ENCODE results near the gene TMEM108. TPM values are rescaled to one million over a fixed set of nuclear protein-coding genes. Genes with fewer than 3 reads are reported as not detected.
"Not testable (repeated sequence)": the region's sequence is repeated elsewhere in the genome, so short reads cannot be mapped to it uniquely, and the experiment has no call there.

TMEM108 gene
- 3.1 and 4.3 TPM in 2 replicates for polyA plus RNA-seq (2013)

- H4K91ac ChIP-seq (ENCODE audit: low read depth, low read length), result no peak within 1 kb of the TSS
- no peak within 1 kb of the TSS for H2BK5ac ChIP-seq (ENCODE audit: low read depth, low read length, poor library complexity)
- peak; percentile 75 to 89 for DNase-seq
- no peak within 1 kb of the TSS for H3K18ac ChIP-seq (ENCODE audit: low read length)
- no peaks in the 10 kb centered on the region for H3K79me1 ChIP-seq (ENCODE audit: low read length)
- peak within 1 kb of the TSS; percentile 70 for H4K8ac ChIP-seq (ENCODE audit: low read depth, low read length)
- H3K4me1 ChIP-seq (ENCODE audit: control insufficient read depth in 1 of 2, insufficient read depth in 2 of 2, low read length in 2 of 2), result peaks cover 3 to 7% of the 10 kb centered on the region in 2 experiments
- no peak within 1 kb of the TSS for H3K27ac ChIP-seq (ENCODE audit: low read depth, low read length)
- no peak within 1 kb of the TSS for H4K12ac ChIP-seq (ENCODE audit: low read depth, low read length)
- H3K4me3 ChIP-seq (ENCODE audit: low read depth, low read length), result peak within 1 kb of the TSS; percentile 82
- no peak within 1 kb of the TSS for H3K23ac ChIP-seq (ENCODE audit: low read length)
- peak within 1 kb of the TSS; percentile 100 for H3K4me2 ChIP-seq (ENCODE audit: low read length)
- peak within 1 kb of the TSS; percentile 82 for H2AFZ ChIP-seq (ENCODE audit: insufficient read depth, low read length, poor library complexity)
- no peak within 1 kb of the TSS for H2BK12ac ChIP-seq (ENCODE audit: low read length)
- no CpG with 5 or more reads among the region's 57 CpGs for WGBS (ENCODE audit: extremely low coverage, insufficient coverage, insufficient read length)
- no peaks in the 10 kb centered on the region for H3K36me3 ChIP-seq (ENCODE audit: control insufficient read depth in 1 of 2, insufficient read depth in 2 of 2, low read length in 2 of 2)
- H2BK120ac ChIP-seq (ENCODE audit: insufficient read depth, low read length, poor library complexity), result no peak within 1 kb of the TSS
- peaks cover 3% of the 10 kb centered on the region for H3K27me3 ChIP-seq (ENCODE audit: insufficient read depth, low read length)
- peak within 1 kb of the TSS; percentile 29 for H3K14ac ChIP-seq (ENCODE audit: low read length)
- no peaks in the 10 kb centered on the region for H3K9me3 ChIP-seq (ENCODE audit: insufficient read depth, low read depth, low read length)
- peaks cover 2% of the 10 kb centered on the region for H3K79me2 ChIP-seq (ENCODE audit: control insufficient read depth, insufficient read depth, low read length, poor library complexity)
- H2AK5ac ChIP-seq (ENCODE audit: low read length), result no peak within 1 kb of the TSS
- no peak within 1 kb of the TSS for H3K4ac ChIP-seq (ENCODE audit: low read depth, low read length)
- H3K9ac ChIP-seq (ENCODE audit: low read length), result peak within 1 kb of the TSS; percentile 31
Observed at GRCh38 chr3:133038089-133038730, at the start of gene TMEM108. Gene TMEM108 (plus strand): TSS chr3:133038391.

GRCh38 chr3:132995971-132996370 lies 42.2 kb upstream of the TMEM108 start:
- H3K9ac ChIP-seq (ENCODE audit: low read length), result no peak overlapping the region
- no peak overlapping the region for H2BK5ac ChIP-seq (ENCODE audit: low read depth, low read length, poor library complexity)
- H4K8ac ChIP-seq (ENCODE audit: low read depth, low read length), result no peak overlapping the region
- no peak overlapping the region for H3K4ac ChIP-seq (ENCODE audit: low read depth, low read length)
- no peaks in the 10 kb centered on the region for H3K79me1 ChIP-seq (ENCODE audit: low read length)
- no peak overlapping the region for H3K4me3 ChIP-seq (ENCODE audit: low read depth, low read length)
- H3K14ac ChIP-seq (ENCODE audit: low read length), result no peak overlapping the region
- H3K9me3 ChIP-seq (ENCODE audit: insufficient read depth, low read depth, low read length), result no peaks in the 10 kb centered on the region
- H3K4me2 ChIP-seq (ENCODE audit: low read length), result no peak overlapping the region
- H4K12ac ChIP-seq (ENCODE audit: low read depth, low read length), result no peak overlapping the region
- H4K91ac ChIP-seq (ENCODE audit: low read depth, low read length), result no peak overlapping the region
- no peak for DNase-seq
- H3K23ac ChIP-seq (ENCODE audit: low read length), result no peak overlapping the region
- H3K18ac ChIP-seq (ENCODE audit: low read length), result no peak overlapping the region
- peaks cover 0 to 2% of the 10 kb centered on the region in 2 experiments for H3K4me1 ChIP-seq (ENCODE audit: control insufficient read depth in 1 of 2, insufficient read depth in 2 of 2, low read length in 2 of 2)
- H3K79me2 ChIP-seq (ENCODE audit: control insufficient read depth, insufficient read depth, low read length, poor library complexity), result no peaks in the 10 kb centered on the region
- no peak overlapping the region for H2AK5ac ChIP-seq (ENCODE audit: low read length)
- H3K27me3 ChIP-seq (ENCODE audit: insufficient read depth, low read length), result no peaks in the 10 kb centered on the region
- WGBS (ENCODE audit: extremely low coverage, insufficient coverage, insufficient read length), result no CpG with 5 or more reads among the region's 1 CpG
- H2BK12ac ChIP-seq (ENCODE audit: low read length), result no peak overlapping the region
- no peak overlapping the region for H2BK120ac ChIP-seq (ENCODE audit: insufficient read depth, low read length, poor library complexity)
- H3K27ac ChIP-seq (ENCODE audit: low read depth, low read length), result no peak overlapping the region
- no peak overlapping the region for H2AFZ ChIP-seq (ENCODE audit: insufficient read depth, low read length, poor library complexity)
- H3K36me3 ChIP-seq (ENCODE audit: control insufficient read depth in 1 of 2, insufficient read depth in 2 of 2, low read length in 2 of 2), result no peaks in the 10 kb centered on the region

GRCh38 chr3:132997404-132998185 lies 40.6 kb upstream of the TMEM108 start:
- Histone ChIP-seq H3K27ac (ENCODE audit: low read depth, low read length) (no peak overlapping the region), H2BK120ac (ENCODE audit: insufficient read depth, low read length, poor library complexity) (no peak overlapping the region), H3K79me1 (ENCODE audit: low read length) (no peaks in the 10 kb centered on the region), H3K4ac (ENCODE audit: low read depth, low read length) (no peak overlapping the region), H4K91ac (ENCODE audit: low read depth, low read length) (no peak overlapping the region), H4K8ac (ENCODE audit: low read depth, low read length) (no peak overlapping the region), H3K36me3 (ENCODE audit: control insufficient read depth in 1 of 2, insufficient read depth in 2 of 2, low read length in 2 of 2) (no peaks in the 10 kb centered on the region), H3K4me3 (ENCODE audit: low read depth, low read length) (no peak overlapping the region), H3K18ac (ENCODE audit: low read length) (no peak overlapping the region), H3K23ac (ENCODE audit: low read length) (no peak overlapping the region), H3K4me2 (ENCODE audit: low read length) (no peak overlapping the region), H3K4me1 (ENCODE audit: control insufficient read depth in 1 of 2, insufficient read depth in 2 of 2, low read length in 2 of 2) (peaks cover 0 to 1% of the 10 kb centered on the region in 2 experiments), H2BK12ac (ENCODE audit: low read length) (no peak overlapping the region), H2AFZ (ENCODE audit: insufficient read depth, low read length, poor library complexity) (no peak overlapping the region), H2BK5ac (ENCODE audit: low read depth, low read length, poor library complexity) (no peak overlapping the region), H2AK5ac (ENCODE audit: low read length) (no peak overlapping the region), H3K79me2 (ENCODE audit: control insufficient read depth, insufficient read depth, low read length, poor library complexity) (no peaks in the 10 kb centered on the region), H3K9me3 (ENCODE audit: insufficient read depth, low read depth, low read length) (no peaks in the 10 kb centered on the region), H3K14ac (ENCODE audit: low read length) (no peak overlapping the region), H3K9ac (ENCODE audit: low read length) (no peak overlapping the region), H3K27me3 (ENCODE audit: insufficient read depth, low read length) (no peaks in the 10 kb centered on the region), H4K12ac (ENCODE audit: low read depth, low read length) (no peak overlapping the region)
- DNase-seq, result no peak
- WGBS (ENCODE audit: extremely low coverage, insufficient coverage, insufficient read length), result no CpG with 5 or more reads among the region's 2 CpGs

- H2AK5ac ChIP-seq (ENCODE audit: low read length); H4K12ac ChIP-seq (ENCODE audit: low read depth, low read length); H2BK12ac ChIP-seq (ENCODE audit: low read length); H2AFZ ChIP-seq (ENCODE audit: insufficient read depth, low read length, poor library complexity); DNase-seq; H3K27me3 ChIP-seq (ENCODE audit: insufficient read depth, low read length); H3K79me2 ChIP-seq (ENCODE audit: control insufficient read depth, insufficient read depth, low read length, poor library complexity); H3K4ac ChIP-seq (ENCODE audit: low read depth, low read length); H2BK120ac ChIP-seq (ENCODE audit: insufficient read depth, low read length, poor library complexity); H2BK5ac ChIP-seq (ENCODE audit: low read depth, low read length, poor library complexity); H3K79me1 ChIP-seq (ENCODE audit: low read length); H4K8ac ChIP-seq (ENCODE audit: low read depth, low read length); H3K23ac ChIP-seq (ENCODE audit: low read length); H3K4me3 ChIP-seq (ENCODE audit: low read depth, low read length); H3K9me3 ChIP-seq (ENCODE audit: insufficient read depth, low read depth, low read length); H4K91ac ChIP-seq (ENCODE audit: low read depth, low read length); H3K9ac ChIP-seq (ENCODE audit: low read length); H3K27ac ChIP-seq (ENCODE audit: low read depth, low read length); H3K36me3 ChIP-seq (ENCODE audit: control insufficient read depth in 1 of 2, insufficient read depth in 2 of 2, low read length in 2 of 2); H3K4me1 ChIP-seq (ENCODE audit: control insufficient read depth in 1 of 2, insufficient read depth in 2 of 2, low read length in 2 of 2); H3K4me2 ChIP-seq (ENCODE audit: low read length); H3K18ac ChIP-seq (ENCODE audit: low read length); H3K14ac ChIP-seq (ENCODE audit: low read length): not testable (repeated sequence)
- no CpG with 5 or more reads among the region's 9 CpGs for WGBS (ENCODE audit: extremely low coverage, insufficient coverage, insufficient read length)
Observed at GRCh38 chr3:133005032-133005431, 33.2 kb upstream of the TMEM108 start.

Data from trophoblast cell (in vitro differentiated cells and primary cell).